Mucosa of rectum (tissue), 2 donors: Measurements from ENCODE around the gene PXDN.

Experiments used
- H3K27ac ChIP-seq, 2 donors: one replicate each; pipeline ENCODE4 v1.7.0; 2013; ENCODE audit warnings: inconsistent platforms in 2 of 2, low read depth in 2 of 2, low read length in 2 of 2
- H3K27me3 ChIP-seq, 2 donors: one replicate each; pipeline ENCODE4 v1.7.0; 2013; ENCODE audit warnings: low read length in 2 of 2; ENCODE audit not compliant: control insufficient read depth in 2 of 2, insufficient read depth in 2 of 2
- H3K36me3 ChIP-seq, 2 donors: one replicate each; pipeline ENCODE4 v1.7.0; 2013; ENCODE audit warnings: low read length in 2 of 2; ENCODE audit not compliant: control insufficient read depth in 2 of 2, insufficient read depth in 2 of 2
- H3K4me1 ChIP-seq, 2 donors: one replicate each; pipeline ENCODE4 v1.7.0; 2013; ENCODE audit warnings: low read length in 2 of 2, mild to moderate bottlenecking in 1 of 2; ENCODE audit not compliant: control insufficient read depth in 2 of 2, insufficient read depth in 2 of 2
- H3K4me3 ChIP-seq, 2 donors: one replicate each; pipeline ENCODE4 v1.7.0; 2013; ENCODE audit warnings: low read length in 2 of 2
- H3K9ac ChIP-seq, 2 donors: one replicate each; pipeline ENCODE4 v1.7.0; 2013; ENCODE audit warnings: low read length in 2 of 2, low read depth in 1 of 2, mild to moderate bottlenecking in 1 of 2
- H3K9me3 ChIP-seq, 2 donors: one replicate each; pipeline ENCODE4 v1.7.0; 2013; ENCODE audit warnings: low read length in 2 of 2; ENCODE audit not compliant: control insufficient read depth in 2 of 2
- donor health status: healthy.
- donor health status: Normal muscosa, but diverticular disease.

The PXDN gene

DNA sequence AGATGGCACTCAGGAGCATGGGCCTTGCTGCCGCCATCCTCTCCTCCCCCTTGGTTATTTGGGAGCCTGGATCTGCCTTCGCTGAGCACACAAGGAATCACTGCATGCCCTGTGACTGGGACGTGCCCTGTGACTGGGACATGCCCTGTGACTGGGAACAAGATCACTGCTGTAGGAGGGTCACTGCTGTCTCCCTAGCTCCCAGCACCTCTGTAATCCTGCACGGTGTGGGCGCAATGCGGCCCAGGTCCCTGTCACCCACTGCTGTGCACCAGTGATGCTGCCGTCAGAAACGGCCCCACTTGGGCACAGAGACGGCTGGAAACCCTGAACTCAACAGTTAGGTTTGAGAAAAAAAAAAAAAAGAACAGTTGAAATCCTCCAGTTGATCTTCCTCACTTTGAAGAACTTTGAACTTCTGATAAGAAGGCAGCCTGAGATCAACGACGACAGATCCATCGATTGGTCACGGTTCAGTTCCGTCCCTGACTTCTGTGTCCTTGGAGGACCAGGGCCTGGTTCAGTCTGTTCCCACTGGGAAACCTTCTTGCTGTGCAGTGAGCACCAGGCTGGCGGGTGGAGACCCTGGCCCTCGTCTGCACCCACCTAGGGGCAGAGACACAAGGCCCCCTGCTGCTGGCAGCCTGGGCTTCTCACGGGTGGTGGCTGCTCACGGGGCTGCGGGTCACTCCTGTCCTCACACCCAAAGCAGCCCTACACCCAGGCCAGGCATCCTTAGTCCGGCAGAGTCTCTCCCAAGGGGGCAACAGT is 125.9 kb downstream of the PXDN start:
- Histone ChIP-seq H3K27ac (peak overlapping the region; percentile 64 to 72), H3K9me3 (no peaks in the 10 kb centered on the region), H3K4me1 (peaks cover 17 to 18% of the 10 kb centered on the region in 2 donors), H3K36me3 (no peaks in the 10 kb centered on the region), H3K9ac (no peak overlapping the region), H3K4me3 (no peak overlapping the region), H3K27me3 (no peaks in the 10 kb centered on the region)

DNA sequence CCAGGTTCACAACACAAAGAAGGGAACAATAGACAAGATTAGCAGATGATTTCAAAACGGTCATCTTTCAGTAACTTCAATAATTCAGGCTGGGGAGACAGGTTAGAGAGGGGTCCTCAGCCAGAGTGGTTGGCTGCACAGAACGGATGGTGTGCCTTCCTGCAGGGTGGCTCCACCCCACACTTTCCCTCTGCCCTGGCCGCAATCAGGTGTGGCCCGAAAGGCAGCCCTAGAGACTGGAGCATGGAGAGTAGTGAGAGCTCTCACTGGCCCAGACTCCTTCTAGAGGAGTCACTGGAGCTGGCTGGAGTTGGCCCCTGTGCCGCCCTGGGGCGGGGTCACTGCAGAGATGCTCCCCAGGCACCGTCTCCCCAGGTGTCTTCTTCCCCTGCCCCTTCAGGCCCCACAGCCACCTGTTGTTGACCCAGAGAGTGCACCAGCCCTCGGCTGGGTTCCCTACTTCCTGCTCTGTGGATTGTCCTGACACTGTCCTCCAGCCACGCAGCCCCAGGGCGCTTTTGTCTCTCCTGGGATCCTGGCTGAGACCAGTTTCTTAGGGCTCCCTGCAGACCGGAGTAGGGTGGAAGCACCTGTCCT is 126.8 kb downstream of the PXDN start:
- Histone ChIP-seq H3K9ac (no peak overlapping the region), H3K27ac (peak overlapping the region; percentile 64 to 72), H3K4me1 (peaks cover 17 to 18% of the 10 kb centered on the region in 2 donors), H3K4me3 (no peak overlapping the region), H3K27me3 (no peaks in the 10 kb centered on the region), H3K36me3 (no peaks in the 10 kb centered on the region), H3K9me3 (no peaks in the 10 kb centered on the region)

DNA sequence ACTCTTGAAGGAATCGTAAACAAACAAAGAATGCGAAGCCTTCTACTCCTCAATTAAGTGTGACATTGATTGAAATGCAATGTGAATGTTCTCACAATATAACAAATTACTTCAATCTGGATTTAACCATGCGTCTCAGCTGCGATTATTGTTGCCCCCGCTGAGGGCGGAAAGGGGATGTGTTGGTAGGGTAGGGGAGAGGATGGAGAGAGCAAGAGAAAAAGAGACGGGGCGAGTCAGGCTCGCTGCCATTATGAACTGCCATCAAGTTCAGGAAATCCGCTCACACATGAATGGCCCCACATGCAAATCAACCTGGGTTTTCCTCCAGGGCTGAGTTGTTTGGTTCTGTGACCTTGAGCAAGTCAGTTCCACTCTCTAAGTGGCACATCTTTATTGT is 129.8 kb downstream of the PXDN start:
- no peaks in the 10 kb centered on the region for H3K36me3 ChIP-seq
- H3K4me1 ChIP-seq: peaks cover 17 to 18% of the 10 kb centered on the region in 2 donors
- no peak overlapping the region for H3K9ac ChIP-seq
- no peak overlapping the region for H3K27ac ChIP-seq
- no peaks in the 10 kb centered on the region for H3K9me3 ChIP-seq
- no peaks in the 10 kb centered on the region for H3K27me3 ChIP-seq
- H3K4me3 ChIP-seq: no peak overlapping the region

DNA sequence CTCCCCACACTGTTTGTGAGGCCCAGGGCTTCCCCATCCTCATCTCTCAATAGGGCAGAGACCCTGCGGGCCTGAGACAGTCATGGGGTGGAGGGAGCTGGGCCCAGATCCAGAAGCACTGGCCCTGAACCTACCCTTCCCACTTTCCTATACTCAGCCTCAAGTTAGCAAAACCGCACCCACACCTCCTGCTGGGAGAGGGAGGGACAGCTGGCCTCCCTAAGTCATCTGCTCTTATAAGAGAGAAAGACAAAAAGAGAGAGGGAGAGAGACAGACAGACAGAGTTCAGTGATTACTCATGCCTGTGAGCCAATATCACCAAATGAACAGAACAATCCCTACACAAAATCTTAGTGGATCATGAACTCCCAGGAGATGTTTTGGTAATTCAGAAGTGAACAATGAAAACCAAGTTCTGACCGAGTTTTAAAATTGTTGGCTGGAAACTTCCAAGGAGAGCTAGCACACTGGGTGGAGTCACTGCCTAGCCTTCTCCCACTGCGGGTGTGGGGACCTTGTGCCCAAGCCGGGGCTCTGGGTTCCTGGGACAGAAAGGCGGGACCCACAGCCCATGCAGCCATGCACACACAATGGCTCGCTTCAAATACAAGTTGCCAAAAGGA is 130.5 kb downstream of the PXDN start:
- H3K4me3 ChIP-seq: no peak overlapping the region
- H3K9me3 ChIP-seq: no peaks in the 10 kb centered on the region
- H3K36me3 ChIP-seq: no peaks in the 10 kb centered on the region
- no peak overlapping the region for H3K27ac ChIP-seq
- no peak overlapping the region for H3K9ac ChIP-seq
- no peaks in the 10 kb centered on the region for H3K27me3 ChIP-seq
- peaks cover 16 to 17% of the 10 kb centered on the region in 2 donors for H3K4me1 ChIP-seq

DNA sequence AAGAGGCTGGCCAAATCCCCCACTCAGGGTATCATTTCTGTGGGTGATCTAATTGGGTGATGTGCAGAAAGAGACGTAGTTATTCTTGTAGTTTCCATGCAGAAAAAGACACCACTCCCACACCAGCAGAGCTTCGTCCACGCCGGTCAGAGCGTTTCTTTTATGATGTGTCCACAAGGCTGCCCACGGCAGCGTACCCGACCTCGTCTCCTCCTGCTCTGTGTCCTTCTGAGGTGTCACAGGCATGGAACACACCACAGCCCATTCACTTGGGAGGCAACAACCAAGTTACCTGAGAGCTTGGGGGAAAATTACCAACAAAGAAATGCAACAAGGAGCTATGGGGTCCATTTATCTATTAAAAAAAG is 131.3 kb downstream of the PXDN start:
- no peaks in the 10 kb centered on the region for H3K27me3 ChIP-seq
- H3K9me3 ChIP-seq: no peaks in the 10 kb centered on the region
- H3K4me1 ChIP-seq: peaks cover 9 to 14% of the 10 kb centered on the region in 2 donors
- no peak overlapping the region for H3K9ac ChIP-seq
- no peak overlapping the region for H3K27ac ChIP-seq
- H3K4me3 ChIP-seq: no peak overlapping the region
- no peaks in the 10 kb centered on the region for H3K36me3 ChIP-seq

DNA sequence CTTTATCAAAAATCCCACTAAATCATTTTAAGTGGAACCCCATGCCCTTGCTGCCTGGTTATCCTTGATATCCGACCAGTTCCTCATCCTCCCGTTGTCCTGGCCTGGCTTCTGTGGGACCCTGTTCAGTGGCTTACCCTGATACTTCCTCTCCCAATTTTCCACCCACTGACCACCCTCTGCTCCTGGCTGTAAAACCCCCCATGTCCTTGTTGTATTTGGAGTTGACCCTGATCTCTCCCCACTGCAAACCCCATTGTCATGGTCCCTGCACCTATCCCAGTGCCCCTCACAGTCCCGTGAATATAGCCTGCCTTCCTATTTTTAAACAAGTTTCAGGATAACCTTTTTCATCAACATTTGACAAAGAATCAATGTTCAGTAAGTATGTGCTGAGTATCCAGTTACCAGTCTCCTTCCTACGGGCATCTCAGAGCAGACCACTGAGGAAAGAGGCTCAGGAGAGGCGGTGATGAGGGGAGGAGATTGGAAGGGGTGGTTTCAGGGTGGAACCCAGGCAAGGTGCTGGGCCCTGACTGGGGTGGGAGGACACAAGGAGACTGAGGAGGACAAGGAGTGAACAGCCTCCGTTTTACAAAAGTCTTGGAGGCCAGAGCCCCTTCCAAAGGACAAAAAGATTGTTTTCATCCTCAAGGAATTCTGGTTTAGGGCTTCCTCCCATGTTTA is 131.8 kb downstream of the PXDN start:
- Histone ChIP-seq H3K4me1 (peaks cover 4 to 10% of the 10 kb centered on the region in 2 donors), H3K9me3 (no peaks in the 10 kb centered on the region), H3K27ac (no peak overlapping the region), H3K36me3 (no peaks in the 10 kb centered on the region), H3K4me3 (no peak overlapping the region), H3K9ac (no peak overlapping the region), H3K27me3 (no peaks in the 10 kb centered on the region)

DNA sequence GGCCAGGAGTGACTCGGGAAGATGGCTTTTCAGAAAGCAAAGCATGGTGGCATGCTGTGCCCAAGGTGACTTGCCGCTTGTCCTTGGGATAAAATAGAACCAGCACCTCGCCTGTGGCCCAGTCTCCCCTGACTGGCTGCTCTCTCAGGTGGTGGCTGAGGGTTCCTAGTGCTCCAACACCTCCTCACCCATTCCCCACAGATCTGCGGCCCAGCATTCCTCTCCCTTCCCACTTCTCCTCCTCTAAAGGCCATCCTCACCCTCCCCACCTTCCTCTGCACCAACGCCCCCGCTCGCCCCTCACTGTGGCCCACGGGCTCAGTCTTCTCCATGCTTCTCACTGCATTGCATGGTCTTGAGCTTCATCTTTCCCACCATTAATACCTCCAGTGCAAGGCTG is 132.4 kb downstream of the PXDN start:
- H3K36me3 ChIP-seq: no peaks in the 10 kb centered on the region
- peaks cover 0 to 7% of the 10 kb centered on the region in 2 donors for H3K4me1 ChIP-seq
- no peaks in the 10 kb centered on the region for H3K27me3 ChIP-seq
- H3K27ac ChIP-seq: no peak overlapping the region
- H3K4me3 ChIP-seq: no peak overlapping the region
- H3K9me3 ChIP-seq: no peaks in the 10 kb centered on the region
- no peak overlapping the region for H3K9ac ChIP-seq

DNA sequence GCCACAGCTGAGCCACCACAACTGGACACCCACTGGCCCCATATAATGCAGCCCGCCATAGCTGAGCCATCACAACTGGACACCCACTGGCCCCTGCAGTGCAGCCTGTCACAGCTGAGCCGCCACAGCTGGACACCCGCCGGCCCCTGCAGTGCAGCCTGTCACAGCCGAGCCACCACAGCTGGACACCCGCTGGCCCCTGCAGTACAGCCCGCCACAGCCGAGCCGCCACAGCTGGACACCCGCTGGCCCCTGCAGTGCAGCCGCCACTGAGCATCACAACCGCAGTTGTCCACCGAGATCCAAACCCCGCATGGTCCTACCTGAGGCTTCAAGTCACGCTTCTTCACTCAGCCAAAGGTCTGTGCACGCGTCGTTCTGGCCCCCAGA is 134.2 kb downstream of the PXDN start:
- Histone ChIP-seq H3K36me3 (no peaks in the 10 kb centered on the region), H3K4me3 (no peak overlapping the region), H3K9ac (no peak overlapping the region), H3K9me3 (no peaks in the 10 kb centered on the region), H3K4me1 (peaks cover 0 to 11% of the 10 kb centered on the region in 2 donors), H3K27ac (no peak overlapping the region), H3K27me3 (no peaks in the 10 kb centered on the region)

DNA sequence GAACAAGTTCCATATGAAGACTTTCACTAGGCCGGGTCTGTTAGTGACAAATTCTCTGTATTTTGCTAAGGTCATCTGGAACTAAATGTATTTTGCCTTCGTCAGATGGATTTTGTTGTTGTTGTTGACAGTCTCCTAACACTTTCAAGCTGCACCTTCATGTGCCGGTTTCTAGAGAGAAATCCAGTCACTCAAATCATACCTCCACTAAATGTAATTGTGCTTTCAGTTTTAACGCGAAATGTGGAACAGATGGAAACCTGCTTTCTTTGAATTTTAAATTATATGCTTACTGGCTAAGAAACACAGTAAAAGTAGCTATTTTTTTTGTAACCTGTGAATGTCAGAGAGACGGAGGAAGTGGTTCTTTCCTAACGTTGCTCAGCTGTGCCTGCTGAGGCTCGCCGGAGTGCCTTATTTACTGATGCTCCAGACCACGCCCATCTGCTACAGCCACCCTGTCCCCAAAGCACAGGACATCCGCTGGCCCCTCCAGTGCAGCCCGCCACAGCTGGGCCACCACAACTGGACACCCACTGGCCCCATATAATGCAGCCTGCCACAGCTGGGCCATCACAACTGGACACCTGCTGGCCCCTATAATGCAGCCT is 134.7 kb downstream of the PXDN start:
- H3K27ac ChIP-seq: no peak overlapping the region
- no peak overlapping the region for H3K9ac ChIP-seq
- no peaks in the 10 kb centered on the region for H3K36me3 ChIP-seq
- H3K4me1 ChIP-seq: peaks cover 0 to 11% of the 10 kb centered on the region in 2 donors
- H3K27me3 ChIP-seq: no peaks in the 10 kb centered on the region
- H3K9me3 ChIP-seq: no peaks in the 10 kb centered on the region
- H3K4me3 ChIP-seq: no peak overlapping the region

DNA sequence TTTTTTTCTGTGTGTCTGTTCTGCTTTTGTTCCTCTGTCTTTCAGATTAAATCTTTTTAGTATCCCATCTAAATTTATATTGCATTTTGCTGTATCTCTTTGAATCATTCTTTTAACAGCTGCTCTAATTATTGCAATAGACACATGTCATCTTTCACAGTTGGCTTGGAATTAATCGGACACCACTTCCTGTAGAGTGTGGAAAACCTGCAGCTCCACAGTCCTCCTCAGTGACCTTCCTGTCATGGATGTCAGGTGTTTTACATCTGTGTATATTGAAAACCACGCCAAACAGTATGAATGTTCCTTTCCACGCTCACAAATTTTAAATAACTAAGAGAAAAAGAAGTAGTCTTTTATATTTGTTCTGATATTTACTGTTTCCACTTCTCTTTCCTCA is 135.3 kb downstream of the PXDN start:
- H3K9me3 ChIP-seq: no peaks in the 10 kb centered on the region
- H3K27ac ChIP-seq: no peak overlapping the region
- H3K4me3 ChIP-seq: no peak overlapping the region
- H3K4me1 ChIP-seq: peaks cover 0 to 10% of the 10 kb centered on the region in 2 donors
- H3K36me3 ChIP-seq: no peaks in the 10 kb centered on the region
- H3K27me3 ChIP-seq: no peaks in the 10 kb centered on the region
- no peak overlapping the region for H3K9ac ChIP-seq
